Gastrocnemius medialis (tissue), 4 donors: ENCODE data around the gene ROBO1.

Experiments used
- POLR2A ChIP-seq, 2 donors: fragments of 450-650 bp; IDR thresholded peaks; one replicate each; pipeline ENCODE4 v1.6.1; 2017; ENCODE audit warnings: antibody characterized with exemption in 2 of 2, mild to moderate bottlenecking in 2 of 2, moderate library complexity in 2 of 2
- TF ChIP-seq, protein P1 (sequence below), 5 experiments: fragments of 450-650 bp in 3 of 5; fragments of 200-600 bp in 2 of 5; sonication (generic) in 2 of 5; IDR thresholded peaks in 4 of 5; conservative IDR thresholded peaks in 1 of 5; 1 replicate in 4 of 5; 2 replicates in 1 of 5; pipeline ENCODE4 v1.5.1; 2016 to 2019; ENCODE audit warnings: antibody characterized with exemption in 5 of 5, mild to moderate bottlenecking in 3 of 5, moderate library complexity in 3 of 5

- TF ChIP-seq POLR2A (IDR thresholded peaks at IDR 0.05): no peak
- TF ChIP-seq, protein P1, sequence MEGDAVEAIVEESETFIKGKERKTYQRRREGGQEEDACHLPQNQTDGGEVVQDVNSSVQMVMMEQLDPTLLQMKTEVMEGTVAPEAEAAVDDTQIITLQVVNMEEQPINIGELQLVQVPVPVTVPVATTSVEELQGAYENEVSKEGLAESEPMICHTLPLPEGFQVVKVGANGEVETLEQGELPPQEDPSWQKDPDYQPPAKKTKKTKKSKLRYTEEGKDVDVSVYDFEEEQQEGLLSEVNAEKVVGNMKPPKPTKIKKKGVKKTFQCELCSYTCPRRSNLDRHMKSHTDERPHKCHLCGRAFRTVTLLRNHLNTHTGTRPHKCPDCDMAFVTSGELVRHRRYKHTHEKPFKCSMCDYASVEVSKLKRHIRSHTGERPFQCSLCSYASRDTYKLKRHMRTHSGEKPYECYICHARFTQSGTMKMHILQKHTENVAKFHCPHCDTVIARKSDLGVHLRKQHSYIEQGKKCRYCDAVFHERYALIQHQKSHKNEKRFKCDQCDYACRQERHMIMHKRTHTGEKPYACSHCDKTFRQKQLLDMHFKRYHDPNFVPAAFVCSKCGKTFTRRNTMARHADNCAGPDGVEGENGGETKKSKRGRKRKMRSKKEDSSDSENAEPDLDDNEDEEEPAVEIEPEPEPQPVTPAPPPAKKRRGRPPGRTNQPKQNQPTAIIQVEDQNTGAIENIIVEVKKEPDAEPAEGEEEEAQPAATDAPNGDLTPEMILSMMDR (IDR thresholded peaks at IDR 0.05 in 4 of 5, conservative IDR thresholded peaks at IDR 0.05 in 1 of 5): no peak
Measured at GRCh38 chr3:78814893-78815562, 952.8 kb downstream of the ROBO1 start.
